Kidney (tissue), 14 donors: ENCODE measurements around the gene ENTPD8. TPM values are rescaled to one million over a fixed set of nuclear protein-coding genes. Genes with fewer than 3 reads are reported as not detected.

Experiments used
- DNase-seq, 5 donors: peaks; one replicate each; pipeline ENCODE4 v3.0.0-alpha.2; 2013 to 2020
- FAIRE-seq: peaks from 2 replicates; lab custom pipeline; 2012; peaks lifted over from hg19 to GRCh38; lab: Jason Lieb, UNC
- H3K27ac ChIP-seq, 2 donors: one replicate each; pipeline ENCODE4 v1.7.0; 2013; ENCODE audit warnings: low read depth in 2 of 2, low read length in 2 of 2, inconsistent platforms in 1 of 2
- H3K27me3 ChIP-seq: one replicate; pipeline ENCODE4 v1.7.1; 2013; ENCODE audit warnings: low read length, inconsistent platforms; ENCODE audit not compliant: control insufficient read depth, insufficient read depth
- H3K36me3 ChIP-seq, 3 donors: one replicate each; pipeline versions ENCODE4 v1.7.0 to v1.7.1; 2013; ENCODE audit warnings: low read length in 3 of 3, control low read depth in 1 of 3, inconsistent platforms in 1 of 3; ENCODE audit not compliant: insufficient read depth in 3 of 3, control insufficient read depth in 2 of 3
- H3K4me1 ChIP-seq, 3 donors: one replicate each; pipeline versions ENCODE4 v1.7.0 to v1.7.1; 2013; ENCODE audit warnings: low read length in 3 of 3, inconsistent platforms in 1 of 3, low read depth in 1 of 3; ENCODE audit not compliant: control insufficient read depth in 2 of 3, insufficient read depth in 2 of 3
- H3K4me3 ChIP-seq, 3 donors: one replicate each; pipeline versions ENCODE4 v1.7.0 to v1.8.1; 2013; ENCODE audit warnings: low read length in 3 of 3, control low read depth in 1 of 3, inconsistent platforms in 1 of 3
- H3K9ac ChIP-seq, 3 donors: one replicate each; pipeline versions ENCODE4 v1.7.0 to v1.7.1; 2013; ENCODE audit warnings: low read length in 3 of 3, control low read depth in 1 of 3, inconsistent platforms in 1 of 3
- H3K9me3 ChIP-seq, 3 donors: one replicate each; pipeline versions ENCODE4 v1.7.0 to v1.7.1; 2013; ENCODE audit warnings: low read length in 3 of 3, control low read depth in 1 of 3, inconsistent platforms in 1 of 3; ENCODE audit not compliant: control insufficient read depth in 2 of 3, insufficient read depth in 1 of 3
- CTCF ChIP-seq: IDR thresholded peaks from 3 replicates; pipeline ENCODE4 v1.5.1; 2012; ENCODE audit warnings: mild to moderate bottlenecking, moderate library complexity, borderline replicate concordance; ENCODE audit not compliant: insufficient read depth; ENCODE audit errors: extremely low read depth
- intact Hi-C: fragments of 100-400 bp; cut with DNase I; formaldehyde crosslinking; loops from one replicate; pipeline ENCODE4 v1.11.1; 2022
- polyA plus RNA-seq: library from polyadenylated mRNA; stranded (reverse); fragments of 350-450 nt; fragmentation: Illumina TruSeq; extraction: RNeasy Lipid Tissue Mini Kit (QIAGEN cat#74804); gene quantifications from one replicate; pipeline ENCODE4 v1.2.3, GENCODE V29; 2014; ENCODE audit warnings: low read depth, low replicate concordance; ENCODE audit not compliant: insufficient read depth
- total RNA-seq: library from RNA; stranded (reverse); fragmentation: NEBNext Ultra II Directional; extraction: Animal tissue kit (Norgen Biotek cat#: 25700); gene quantifications from one replicate; pipeline ENCODE4 v1.2.1, GENCODE V29; 2021
- donor health status: control.
- donor health status: control.
- donor health status: control.
- donor health status: control.
- donor health status: control.
- donor health status: DM: yes; HTN: yes; CAD: no.
- donor health status: Normal renal cell carcinoma (clear cell type).

Gene ENTPD8
- total and polyA plus RNA-seq, 2 donors from 2014 or later: 5.0 to 5.2 TPM

- Histone ChIP-seq H3K4me1 (no peaks in the 10 kb centered on the region), H3K9me3 (no peaks in the 10 kb centered on the region), H3K27me3 (no peaks in the 10 kb centered on the region), H3K4me3 (no peak overlapping the region), H3K36me3 (no peaks in the 10 kb centered on the region), H3K9ac (no peak overlapping the region), H3K27ac (no peak overlapping the region)
- intact Hi-C loops: no loop called here
- TF ChIP-seq CTCF: no peak
- FAIRE-seq (no peak), DNase-seq (no peak)
Observed at GRCh38 chr9:137397675-137398423, 43.3 kb downstream of the ENTPD8 start.

DNA sequence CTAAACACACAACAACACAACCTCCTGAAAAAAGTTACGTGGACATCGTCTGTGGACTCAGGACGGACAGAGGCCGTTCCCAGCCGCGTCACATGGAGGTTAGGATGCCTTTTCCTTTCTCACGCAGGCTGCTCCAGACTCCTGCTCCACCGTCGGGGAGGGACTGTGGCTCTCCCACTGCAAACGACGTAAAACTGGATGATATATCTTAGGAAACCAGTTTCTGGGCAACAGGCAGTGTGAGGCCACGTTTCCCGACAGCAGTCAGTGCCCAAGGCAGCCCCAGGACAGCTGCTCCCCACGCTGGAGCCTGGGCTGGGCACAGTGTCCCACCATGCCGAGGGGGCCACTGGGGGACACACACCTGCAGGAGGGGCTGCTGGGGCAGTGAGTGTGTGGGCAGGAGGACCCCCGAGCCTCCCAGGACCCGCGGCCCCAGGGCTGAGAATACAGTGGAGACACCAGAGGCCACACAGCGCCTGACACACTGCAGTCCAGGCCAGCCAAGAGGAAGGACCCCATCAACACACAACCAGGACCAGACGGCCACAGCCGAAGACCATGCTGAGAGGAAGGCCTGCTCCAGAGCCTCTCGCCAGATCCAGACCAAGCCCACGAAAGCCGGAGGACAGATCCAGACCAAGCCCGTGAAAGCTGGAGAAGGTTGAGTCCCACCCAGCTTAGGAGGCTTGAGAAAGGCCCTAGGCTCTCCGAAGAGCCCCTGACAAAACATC is 44.4 kb downstream of the ENTPD8 start:
- TF ChIP-seq CTCF: no peak
- intact Hi-C loops: no loop called here
- FAIRE-seq: no peak

GRCh38 chr9:137396227-137396626 is 44.9 kb downstream of the ENTPD8 start:
- intact Hi-C loops: no loop called here
- FAIRE-seq (no peak), DNase-seq (peak in 1 of 5 donors; percentile 52)
- H3K27ac ChIP-seq: no peak overlapping the region
- no peaks in the 10 kb centered on the region for H3K9me3 ChIP-seq
- no peak overlapping the region for H3K9ac ChIP-seq
- no peak for TF ChIP-seq CTCF
- no peak overlapping the region for H3K4me3 ChIP-seq
- no peaks in the 10 kb centered on the region for H3K4me1 ChIP-seq
- no peaks in the 10 kb centered on the region for H3K36me3 ChIP-seq
- H3K27me3 ChIP-seq: no peaks in the 10 kb centered on the region

More for the DNA sequence above, 44.4 kb downstream of the ENTPD8 start:
- no peak overlapping the region for H3K4me3 ChIP-seq
- H3K27me3 ChIP-seq: no peaks in the 10 kb centered on the region
- H3K4me1 ChIP-seq: no peaks in the 10 kb centered on the region
- H3K27ac ChIP-seq: no peak overlapping the region
- H3K9ac ChIP-seq: no peak overlapping the region
- no peaks in the 10 kb centered on the region for H3K36me3 ChIP-seq
- no peaks in the 10 kb centered on the region for H3K9me3 ChIP-seq
- DNase-seq: peak in 1 of 5 donors; percentile 53
